Stimulated activated CD4-positive, alpha-beta T cell treated with anti-CD3 and anti-CD28 coated beads, Interleukin-2, amount 100 ng/mL, for 24 hours (primary cell): ENCODE data around the gene IFITM10.

Source experiments
- DNase-seq, 2 donors: peaks; one replicate each; pipeline ENCODE4 v3.0.0-alpha.2; 2020

Gene IFITM10

DNA sequence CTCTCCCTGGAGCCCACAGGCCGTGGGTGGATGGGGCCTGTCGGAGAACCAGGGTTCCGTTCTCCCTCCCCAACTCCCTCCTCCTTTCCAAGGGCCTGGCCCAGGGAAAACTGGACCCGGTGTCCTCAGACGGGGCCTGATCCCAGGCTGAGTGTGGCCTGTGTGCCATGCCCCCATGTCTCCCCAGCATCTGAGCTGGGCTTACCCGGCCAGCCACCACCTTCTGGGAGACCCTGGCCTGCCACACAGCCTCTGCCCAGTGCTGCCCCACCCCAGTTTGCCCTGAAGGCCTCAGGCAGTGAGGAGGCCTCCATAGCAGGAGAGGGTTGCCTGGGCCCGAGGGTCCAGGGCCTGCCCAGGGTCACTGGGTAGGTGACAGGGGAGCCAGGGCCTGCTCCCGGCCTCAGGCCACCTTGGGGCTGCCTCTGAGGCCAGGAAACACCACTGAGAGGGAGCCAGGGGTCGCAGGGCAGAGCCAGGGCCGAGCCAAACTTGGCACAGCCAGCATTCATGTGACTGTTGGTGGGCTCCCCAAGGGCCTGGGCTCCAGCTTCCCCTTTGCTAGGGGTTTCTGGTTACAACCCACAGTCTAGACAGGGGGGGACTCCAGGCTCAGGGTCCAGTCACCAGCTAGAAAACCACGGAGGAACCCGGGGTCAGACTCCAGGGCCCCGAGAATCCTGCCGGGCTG lies 590 bp upstream of the IFITM10 start:
- DNase-seq, result no peak

DNA sequence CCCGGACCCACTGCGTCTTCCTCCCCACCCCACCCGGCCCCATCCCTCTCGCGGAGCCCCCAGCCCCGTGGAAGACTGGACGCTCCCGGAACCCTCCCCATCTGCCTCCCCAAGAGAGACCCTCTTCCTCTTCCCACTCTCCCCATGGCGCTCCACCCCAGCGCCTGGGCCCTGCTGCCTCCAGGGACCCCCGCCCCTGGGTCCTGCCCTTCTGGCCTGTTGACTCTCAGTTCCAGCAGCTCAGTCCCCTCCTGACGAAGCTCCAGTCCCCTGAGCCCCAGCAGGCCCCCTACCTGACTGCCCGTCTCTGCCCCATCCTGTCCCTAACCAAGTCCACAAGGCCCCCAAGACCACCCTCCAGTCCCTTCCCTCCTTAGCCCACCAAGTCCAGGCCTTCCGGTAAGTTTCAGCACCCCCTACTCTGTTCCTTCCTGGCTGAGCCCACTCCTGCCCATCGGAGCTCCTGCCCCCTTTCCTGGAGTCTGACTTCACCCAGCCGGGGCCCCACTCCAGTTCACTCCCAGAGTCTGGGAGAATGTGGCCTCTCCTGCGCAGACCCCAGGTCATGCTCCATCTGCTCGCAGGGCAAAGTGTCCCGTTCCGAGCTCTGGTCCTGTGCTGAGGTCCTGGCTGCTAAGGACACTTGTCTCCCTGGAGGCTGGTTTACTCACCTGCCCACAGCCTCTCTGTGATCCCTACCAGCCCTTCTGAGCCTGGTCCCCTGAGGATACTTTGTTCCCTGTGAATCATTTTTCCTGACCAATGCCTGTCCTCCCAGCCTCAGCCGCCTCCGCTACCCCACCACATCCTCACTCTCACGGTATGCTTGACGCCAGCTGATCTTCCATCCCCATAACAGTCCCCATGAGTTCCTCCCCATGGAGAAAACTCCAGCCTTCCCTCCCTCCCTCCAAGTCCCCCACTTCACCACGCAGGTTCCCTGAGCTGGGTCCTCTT lies 722 bp downstream of the IFITM10 start:
- DNase-seq, result no peak

- no peak for DNase-seq
Measured at GRCh38 chr11:1748636-1749394, 1.6 kb downstream of the IFITM10 start.

DNA sequence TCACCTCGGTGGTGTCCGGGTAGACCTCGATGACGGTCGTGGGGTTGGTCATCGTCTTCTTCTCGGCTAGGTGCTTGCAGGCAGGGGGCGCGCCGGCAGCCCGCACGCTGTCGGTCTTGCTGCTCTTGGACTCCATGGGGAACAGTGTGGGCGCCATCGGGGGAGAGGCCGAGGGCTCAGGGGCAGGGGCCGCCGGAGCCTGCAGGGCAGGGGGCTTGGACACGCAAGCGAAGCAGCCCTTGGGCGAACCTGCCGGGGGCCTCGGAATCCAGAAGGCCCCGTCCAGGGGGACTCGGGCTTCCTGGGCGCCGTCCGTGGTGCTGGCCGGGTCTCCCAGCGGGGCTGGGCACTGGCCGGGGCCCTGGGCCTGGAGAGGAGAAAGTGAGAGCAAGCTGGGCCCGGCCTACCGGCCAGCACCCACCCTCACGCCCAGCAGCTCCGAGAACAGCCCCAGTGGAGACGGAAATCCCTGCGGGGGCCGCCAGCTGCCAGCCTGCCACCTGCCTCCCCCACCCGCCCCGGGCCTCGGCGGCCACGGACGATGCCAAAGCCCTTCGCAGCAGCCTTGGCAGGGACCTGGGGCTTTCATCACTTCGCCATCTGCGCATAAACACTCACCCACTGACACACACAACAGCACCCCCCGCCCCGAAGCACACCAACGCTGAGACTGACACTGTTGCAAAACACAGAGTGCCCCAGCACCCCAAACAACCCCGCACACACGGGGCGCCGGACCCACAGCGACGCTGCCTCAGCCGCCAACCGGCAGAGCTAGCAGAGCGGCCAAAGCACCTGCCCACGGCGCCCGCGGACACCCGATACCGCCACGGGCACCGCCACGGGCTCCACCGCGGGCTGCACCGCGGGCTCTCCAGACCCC lies 2.4 kb downstream of the IFITM10 start:
- no peak for DNase-seq

DNA sequence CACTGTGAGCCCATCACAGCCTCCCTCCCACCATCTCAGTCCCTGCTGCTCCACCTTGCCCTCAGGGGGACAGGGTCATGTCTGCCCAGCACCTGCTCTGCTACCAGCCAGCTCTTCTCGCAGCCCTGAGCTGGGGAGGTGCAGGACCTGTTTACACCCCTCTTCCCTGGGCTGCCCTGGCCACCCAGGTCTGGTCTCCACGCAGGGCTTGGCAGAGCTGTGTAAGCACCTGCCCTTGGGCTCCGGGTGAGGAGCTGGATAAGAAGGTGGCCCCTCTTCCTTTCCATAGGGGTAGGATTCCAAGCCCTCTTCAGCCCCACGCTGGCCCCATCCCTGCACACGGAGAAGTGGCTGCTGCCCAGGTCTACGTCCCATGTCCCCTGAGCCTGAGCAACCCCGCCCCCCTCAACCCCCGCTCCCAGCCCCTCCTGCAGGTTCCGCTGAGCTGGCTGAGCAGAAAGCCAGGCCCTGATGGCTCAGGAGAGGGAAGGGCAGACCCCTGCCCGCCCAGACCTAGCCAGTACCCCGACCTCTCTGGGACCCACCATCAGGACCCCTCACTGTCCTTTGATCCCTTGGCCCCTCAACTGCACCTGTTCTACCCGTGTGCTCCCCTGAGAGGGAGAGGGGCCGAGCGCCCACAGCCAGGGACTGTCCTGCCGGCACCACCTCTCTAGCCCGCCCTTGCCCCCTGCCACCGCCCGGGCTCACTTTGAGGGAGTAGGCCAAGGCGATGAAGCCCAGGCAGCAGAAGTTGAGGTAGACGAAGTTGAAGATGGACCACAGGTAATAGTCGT lies 3.2 kb downstream of the IFITM10 start:
- DNase-seq, result no peak

DNA sequence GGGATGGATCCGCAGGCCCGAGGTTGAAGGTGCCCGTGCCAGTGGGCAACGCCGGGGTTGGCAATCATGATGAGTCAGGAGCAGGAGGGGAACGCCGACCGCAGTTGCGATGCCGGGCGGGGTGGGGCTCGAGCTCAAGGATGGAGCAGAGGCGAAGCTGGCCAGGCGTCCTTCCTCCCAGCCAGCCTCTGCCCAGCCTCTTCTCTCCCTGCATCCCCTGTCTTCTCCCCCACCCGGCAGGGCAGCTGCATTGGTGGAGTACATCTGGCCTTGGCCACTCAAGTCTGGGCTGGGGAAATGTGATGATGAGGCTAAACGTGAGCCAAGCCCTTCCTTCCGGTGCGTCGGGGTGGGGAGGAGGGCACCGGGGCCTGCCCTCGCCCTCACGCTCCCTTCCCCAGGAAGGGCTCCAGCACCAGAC lies 3.9 kb downstream of the IFITM10 start:
- no peak for DNase-seq

DNA sequence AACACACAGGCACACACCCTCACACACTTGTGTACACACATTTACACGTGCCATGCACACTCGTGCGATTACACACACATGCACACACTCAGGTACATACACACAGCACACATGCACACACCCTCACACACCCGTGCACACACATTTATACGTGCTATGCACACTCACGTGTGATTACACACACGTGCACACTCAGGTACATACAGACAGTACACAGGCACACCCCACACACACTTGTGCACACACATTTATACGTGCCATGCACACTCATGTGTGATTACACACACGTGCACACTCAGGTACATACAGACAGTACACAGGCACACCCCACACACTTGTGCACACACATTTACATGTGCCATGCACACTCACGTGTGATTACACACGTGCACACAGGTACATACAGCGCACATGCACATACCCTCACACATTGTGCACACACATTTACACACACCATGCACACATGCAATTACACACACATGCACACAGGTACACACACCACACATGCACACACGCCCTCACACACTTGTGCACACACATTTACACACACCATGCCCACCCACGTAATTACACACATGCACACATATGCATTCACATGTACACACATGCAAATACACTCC lies 4.6 kb downstream of the IFITM10 start:
- no peak for DNase-seq

GRCh38 chr11:1744891-1745700 lies 5.3 kb downstream of the IFITM10 start:
- no peak for DNase-seq

DNA sequence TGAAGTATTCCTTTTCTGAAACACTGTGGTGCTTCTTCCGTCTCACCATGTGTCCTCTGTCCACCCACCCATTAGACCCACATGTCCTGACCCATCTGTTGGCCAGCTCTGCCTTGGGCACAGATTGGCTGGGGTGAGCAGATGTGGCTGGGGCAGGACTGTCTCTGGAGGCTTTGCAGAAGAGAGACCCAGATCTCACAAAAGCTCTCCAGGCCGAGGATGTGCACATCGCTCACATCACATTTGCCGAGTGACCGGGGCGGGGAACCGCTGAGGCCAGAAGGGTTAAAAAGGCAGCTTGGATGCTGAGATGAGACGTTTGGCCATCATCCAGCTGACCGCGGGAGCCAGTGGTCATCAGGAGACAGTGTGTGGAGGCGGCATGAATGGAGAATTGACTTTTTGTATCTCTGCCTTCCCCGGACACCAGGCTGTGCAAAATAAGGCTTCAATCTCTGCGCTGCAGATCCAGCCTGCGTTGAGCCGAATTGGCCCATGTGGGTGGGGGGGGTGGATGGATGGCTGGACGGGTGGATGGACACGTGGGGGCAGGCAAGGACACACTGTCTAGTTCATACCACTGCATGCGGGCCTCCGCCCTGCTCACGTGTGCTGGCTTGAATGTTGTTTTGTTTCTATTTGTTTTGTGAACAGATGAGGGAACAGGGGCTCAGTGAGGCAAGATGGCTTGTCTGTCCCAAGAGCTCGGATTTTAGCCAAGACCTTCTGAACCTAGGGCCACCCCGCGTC lies 6.1 kb downstream of the IFITM10 start:
- no peak for DNase-seq

DNA sequence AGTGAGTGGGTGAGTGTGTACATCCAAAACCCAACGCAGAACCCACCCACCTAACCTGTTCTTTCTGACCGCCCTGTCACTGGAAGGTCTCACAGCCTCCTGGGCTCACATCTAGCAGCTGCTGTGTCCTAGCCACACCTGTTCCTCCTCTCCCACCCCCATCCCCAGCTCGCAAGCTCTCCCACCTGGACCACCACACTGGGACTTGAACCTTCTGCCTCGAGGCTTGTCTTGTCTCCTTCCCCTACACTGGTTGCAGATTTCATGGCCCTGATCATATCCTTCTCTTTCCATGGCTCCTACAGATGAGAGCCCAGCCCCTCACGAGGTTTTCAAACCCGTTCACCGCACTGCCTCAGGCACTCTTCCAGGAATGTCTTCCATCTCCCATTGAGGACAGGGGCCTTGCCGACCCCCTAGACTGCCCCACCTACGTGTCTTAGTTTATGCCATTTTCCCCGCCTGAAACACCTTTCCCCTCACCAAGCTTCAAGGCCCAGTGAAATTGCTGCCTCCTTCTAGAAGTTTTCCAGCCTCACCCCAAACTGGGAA lies 6.7 kb downstream of the IFITM10 start:
- no peak for DNase-seq

- DNase-seq, result no peak
Measured at GRCh38 chr11:1742869-1743584, 7.4 kb downstream of the IFITM10 start.

DNA sequence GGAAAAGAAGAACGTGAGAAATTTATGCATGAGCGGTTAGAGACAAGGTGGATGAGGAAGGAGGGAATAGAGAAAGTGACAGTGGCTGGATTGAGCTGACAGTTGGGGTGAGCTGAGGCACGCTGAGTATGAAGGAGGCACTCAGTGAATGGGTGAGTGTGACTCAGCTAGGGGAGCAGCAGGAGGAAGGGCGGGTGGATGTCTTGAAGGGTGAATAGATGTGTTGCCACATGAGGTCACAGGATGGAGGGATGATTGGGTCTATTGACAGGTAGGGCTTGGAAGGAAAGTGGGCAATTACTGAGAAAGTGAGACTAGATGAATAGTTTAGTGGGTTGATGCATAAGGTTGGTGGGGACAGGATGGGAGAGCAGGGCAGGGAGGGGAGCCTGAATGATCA lies 8.0 kb downstream of the IFITM10 start:
- DNase-seq, result no peak

DNA sequence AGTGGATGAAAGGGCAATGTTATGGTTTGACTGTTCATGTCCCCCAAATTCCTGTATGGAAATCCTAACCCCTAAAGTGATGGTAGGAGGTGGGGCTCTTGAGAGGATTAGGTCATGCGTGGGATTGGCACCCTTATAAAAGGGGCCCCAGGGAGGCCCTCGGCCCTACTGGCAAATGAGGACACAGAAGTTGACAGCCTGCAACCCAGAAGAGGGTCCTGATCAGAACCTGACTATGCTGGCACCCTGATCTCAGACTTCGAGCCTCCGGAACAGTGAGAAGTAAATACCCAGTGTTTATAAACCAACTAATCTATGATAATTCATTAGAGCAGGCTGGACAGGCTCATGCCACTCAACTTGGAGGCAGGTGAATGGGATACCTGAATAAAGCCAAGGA lies 8.7 kb downstream of the IFITM10 start:
- no peak for DNase-seq

GRCh38 chr11:1740786-1741530 lies 9.4 kb downstream of the IFITM10 start:
- DNase-seq, result no peak

- DNase-seq, result no peak
Measured at GRCh38 chr11:1739576-1739975, 10.8 kb downstream of the IFITM10 start.

DNA sequence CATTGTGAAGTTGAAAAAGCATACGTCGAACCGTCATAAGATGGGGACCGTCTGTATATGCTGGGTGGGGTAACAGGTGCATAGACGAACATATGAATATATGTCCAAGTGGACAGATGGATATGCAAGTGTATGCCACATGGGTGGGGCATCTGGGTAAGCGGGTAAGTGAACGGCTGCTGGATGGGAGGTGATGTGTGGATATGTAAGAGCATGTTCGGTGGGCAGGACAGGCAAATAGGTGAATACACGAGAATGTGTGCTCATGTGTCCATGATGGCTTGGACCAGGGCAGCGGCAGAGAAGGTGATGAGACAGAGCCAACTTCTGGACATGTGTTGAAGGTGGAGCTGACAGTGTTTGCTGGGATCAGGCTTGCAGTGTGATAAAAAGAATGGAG lies 12.0 kb downstream of the IFITM10 start:
- no peak for DNase-seq

GRCh38 chr11:1737080-1737757 lies 13.2 kb downstream of the IFITM10 start:
- DNase-seq, result no peak
